GM19023 (cell line): ENCODE measurements around the gene SIM2.

Experiments used
- ATAC-seq: cut with Tn5 transposase; IDR thresholded peaks from one replicate; pipeline ENCODE4 v1.9.1; 2021; ENCODE audit warnings: mild to moderate bottlenecking, moderate library complexity; ENCODE audit not compliant: unreplicated experiment

The SIM2 gene

DNA sequence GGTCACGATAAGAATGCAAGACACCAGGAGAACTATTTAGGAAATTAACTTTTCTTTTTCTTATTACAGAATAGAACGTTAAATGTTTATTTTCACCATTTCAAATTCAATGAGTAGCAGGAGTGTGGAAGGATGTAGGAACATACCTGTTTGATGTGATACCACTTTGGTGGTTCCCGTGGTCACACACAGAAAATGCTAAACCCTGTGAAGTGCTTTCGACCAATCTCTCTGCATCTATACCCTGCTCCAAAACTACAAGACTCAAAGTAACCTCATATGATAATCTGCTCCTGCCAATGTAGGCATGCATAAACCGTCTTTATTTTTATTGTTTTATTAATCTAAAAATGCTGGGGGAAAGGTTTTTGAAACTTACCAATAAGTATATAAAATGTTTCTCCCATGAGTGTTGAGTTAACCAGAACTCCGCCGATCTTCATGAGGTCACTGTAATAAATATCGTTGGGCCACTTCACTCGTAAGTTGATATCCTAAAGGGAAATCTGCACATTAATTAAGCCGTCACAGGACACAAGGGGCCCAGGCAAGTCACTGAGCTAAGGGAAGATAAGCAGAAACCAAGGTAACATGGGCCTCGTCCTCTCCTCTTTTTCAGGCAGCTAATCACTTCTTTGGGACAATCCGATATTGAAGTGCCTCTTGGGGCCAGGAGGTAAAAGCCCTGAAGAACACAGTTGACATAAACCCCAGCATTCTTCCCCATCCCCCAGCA is 60.6 kb downstream of the SIM2 start:
- ATAC-seq = no peak

DNA sequence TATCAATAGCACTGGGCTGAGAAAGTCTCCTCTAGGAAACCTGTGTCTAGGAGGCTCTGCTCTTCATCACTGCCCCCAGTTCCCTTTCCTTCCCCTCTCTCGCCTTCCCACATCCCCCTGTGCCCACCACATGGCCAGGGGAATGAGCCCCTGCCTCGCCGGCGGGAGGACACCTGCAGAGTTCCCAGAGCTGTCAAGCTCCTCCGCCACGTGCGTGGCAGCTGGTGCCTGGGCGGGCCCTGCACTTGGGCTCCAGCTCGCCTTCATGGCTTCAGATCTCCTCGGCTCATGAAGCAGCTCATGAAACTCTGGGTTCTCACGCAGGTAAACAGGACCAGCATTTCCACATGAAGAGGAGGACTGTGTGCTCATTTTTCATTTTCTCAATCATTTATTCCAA is 62.8 kb downstream of the SIM2 start:
- ATAC-seq = no peak

GRCh38 chr21:36762642-36763041 is 63.7 kb downstream of the SIM2 start:
- no peak for ATAC-seq

DNA sequence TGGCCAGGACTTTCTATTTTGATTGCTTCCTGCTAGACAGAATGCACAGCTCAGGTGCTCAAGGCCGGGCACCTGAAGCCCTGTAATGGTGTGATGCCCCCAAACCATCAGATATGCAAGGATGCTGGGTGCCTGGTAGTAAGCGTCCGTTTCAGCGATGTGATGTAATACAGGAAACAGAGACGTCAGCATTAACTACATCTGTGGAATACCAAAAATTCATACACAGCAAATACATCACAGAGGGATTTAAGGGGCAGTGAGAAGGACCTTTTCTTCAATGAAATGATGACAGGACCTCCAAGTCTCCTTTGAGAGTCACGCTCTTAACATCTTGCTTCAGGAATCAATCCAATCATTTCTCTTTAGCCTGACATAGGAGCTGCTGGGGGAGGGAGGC is 64.4 kb downstream of the SIM2 start:
- ATAC-seq = no peak

GRCh38 chr21:36765229-36765628 is 66.3 kb downstream of the SIM2 start:
- ATAC-seq = no peak

DNA sequence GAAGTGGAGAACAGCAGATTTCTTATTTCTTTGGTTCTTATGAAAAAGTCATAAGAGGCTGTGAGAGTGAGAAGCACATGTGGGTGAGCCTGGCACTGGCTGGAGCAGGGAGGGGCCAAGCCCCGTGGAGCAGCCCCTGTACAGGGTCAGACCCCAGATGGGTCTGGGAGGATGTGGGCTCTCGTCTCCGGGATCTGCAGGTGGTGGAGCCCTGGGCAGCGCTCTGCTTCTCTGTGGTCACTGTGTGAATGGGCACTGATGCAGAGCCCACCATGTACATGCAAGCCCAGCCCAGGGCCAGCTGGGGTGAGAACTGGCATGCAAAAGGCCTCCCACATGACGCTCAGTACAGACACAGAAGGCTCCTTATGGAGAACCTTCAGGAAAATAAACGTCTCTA is 67.6 kb downstream of the SIM2 start:
- no peak for ATAC-seq

GRCh38 chr21:36767096-36767495 is 68.2 kb downstream of the SIM2 start:
- ATAC-seq = no peak

DNA sequence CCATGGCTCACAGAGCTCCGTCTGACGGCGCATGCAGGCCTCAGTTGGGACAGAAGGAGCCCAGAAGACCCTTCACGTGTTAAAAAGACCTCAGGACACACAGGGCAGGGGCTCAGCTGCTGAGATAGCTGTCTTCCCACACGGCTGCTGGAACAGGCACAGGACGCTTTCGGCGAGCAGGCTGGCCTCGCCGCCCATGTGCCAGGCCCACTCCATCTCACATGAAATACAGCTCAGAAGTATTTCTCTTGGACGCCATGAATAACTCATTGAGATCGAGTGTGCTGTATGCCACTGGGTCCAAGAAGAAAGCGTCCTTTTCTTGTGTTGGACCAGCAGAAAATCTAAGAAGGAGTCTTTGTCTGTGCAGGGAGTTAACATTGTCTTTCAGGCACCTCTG is 69.6 kb downstream of the SIM2 start:
- ATAC-seq = no peak

- ATAC-seq = no peak
Observed at GRCh38 chr21:36769051-36769839, 70.3 kb downstream of the SIM2 start.

- ATAC-seq = no peak
Observed at GRCh38 chr21:36773117-36773516, 74.2 kb downstream of the SIM2 start.

GRCh38 chr21:36773995-36774394 is 75.1 kb downstream of the SIM2 start:
- ATAC-seq = no peak

GRCh38 chr21:36776981-36777617 is 78.2 kb downstream of the SIM2 start:
- no peak for ATAC-seq

DNA sequence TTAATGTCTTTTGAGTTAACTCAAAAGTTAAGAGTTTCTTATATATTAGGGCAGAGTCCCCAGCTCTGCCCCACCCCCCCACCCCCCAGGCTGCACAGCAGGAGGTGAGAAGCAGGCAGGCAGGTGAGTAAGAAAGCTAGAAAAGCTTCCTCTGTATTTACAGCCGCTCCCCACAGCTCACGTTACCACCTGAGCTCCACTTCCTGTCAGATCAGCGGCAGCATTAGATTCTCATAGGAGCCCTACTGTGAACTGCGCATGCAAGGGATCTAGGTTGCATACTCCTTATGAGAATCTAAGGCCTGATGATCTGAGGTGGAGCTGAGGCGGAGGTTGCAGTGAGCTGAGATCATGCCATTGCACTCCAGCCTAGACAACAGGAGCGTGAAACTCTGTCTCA is 81.9 kb downstream of the SIM2 start:
- no peak for ATAC-seq

GRCh38 chr21:36783612-36784374 is 84.9 kb downstream of the SIM2 start:
- ATAC-seq = no peak

DNA sequence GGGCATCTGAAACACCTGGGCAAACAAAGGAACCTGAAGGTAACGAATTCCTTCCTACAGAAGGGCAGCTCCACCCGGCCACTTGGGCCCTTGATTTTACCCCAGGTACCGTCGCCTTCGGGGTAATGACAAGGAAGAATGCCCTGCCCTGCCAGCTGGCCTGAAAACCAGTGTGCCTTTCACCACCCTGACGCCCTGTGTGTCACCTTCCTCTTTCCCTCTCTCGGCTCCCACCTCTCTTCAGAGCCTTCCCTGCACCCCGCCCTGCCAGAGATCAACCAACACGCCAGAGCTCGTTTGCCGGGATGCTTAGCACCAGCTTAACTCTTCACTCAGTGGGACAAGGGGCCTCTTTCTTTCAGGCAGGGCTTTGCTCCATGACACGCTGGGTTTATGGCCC is 86.0 kb downstream of the SIM2 start:
- no peak for ATAC-seq

DNA sequence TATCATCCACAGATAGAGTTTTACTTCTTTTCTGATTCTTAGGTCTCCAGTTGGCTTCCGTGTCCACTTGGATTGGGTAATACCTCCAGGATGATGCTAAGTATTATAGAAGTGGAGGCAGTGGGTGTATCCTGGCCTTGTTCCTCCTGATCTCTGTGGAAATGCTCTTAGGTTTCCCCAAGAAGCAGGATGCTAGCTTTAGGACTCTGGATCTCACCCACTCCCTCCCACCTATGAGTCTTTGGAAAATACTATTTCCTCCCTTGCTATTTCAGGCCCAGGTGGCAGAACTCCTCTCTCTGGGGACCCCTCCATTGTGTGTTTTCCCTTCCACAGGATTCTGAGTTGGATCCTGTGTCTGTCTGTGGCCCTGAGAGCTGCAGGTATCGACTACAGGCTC is 86.7 kb downstream of the SIM2 start:
- no peak for ATAC-seq

- no peak for ATAC-seq
Observed at GRCh38 chr21:36786186-36786585, 87.3 kb downstream of the SIM2 start.

GRCh38 chr21:36788120-36788638 is 89.3 kb downstream of the SIM2 start:
- no peak for ATAC-seq

- no peak for ATAC-seq
Observed at GRCh38 chr21:36790616-36791015, 91.7 kb downstream of the SIM2 start.

DNA sequence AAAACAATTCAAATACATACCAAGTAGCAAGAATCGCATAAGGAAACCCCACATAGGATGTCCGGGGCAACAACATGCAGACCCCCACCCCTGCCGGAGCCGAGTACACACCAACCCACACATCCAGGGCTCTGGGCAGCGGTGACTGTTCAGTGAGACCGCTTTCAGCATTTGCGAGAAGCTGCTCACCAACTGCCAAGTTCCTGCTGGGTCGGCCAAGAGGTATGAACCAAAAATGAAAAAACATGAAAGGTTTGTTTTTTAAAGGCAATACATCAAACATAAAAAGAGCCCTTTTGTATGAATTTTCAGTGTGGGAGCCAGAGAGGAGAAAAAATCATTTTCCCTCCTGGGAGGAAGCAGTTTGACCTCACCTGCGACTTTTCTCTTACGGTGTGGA is 92.3 kb downstream of the SIM2 start:
- no peak for ATAC-seq
